Measurements from ENCODE around the gene DPP6. TPM values are rescaled to one million over a fixed set of nuclear protein-coding genes. Genes with fewer than 3 reads are reported as not detected.

Gene DPP6
- total RNA-seq, 1 donor from 2014 or later: 1.4 TPM

- TF ChIP-seq CTCF (IDR thresholded peaks at IDR 0.05; ENCODE audit: unreplicated experiment): no peak
- no peak for DNase-seq (ENCODE audit: low spot score)
- H3K27me3 Mint-ChIP-seq (ENCODE audit: unreplicated experiment): peaks cover 5% of the 10 kb centered on the region
- no peak overlapping the region for H3K4me3 Mint-ChIP-seq (ENCODE audit: unreplicated experiment)
- H3K4me1 Mint-ChIP-seq (ENCODE audit: unreplicated experiment): peaks cover 11% of the 10 kb centered on the region
- peaks cover under 1% of the 10 kb centered on the region for H3K9me3 Mint-ChIP-seq (ENCODE audit: unreplicated experiment)
- no peaks in the 10 kb centered on the region for H3K36me3 Mint-ChIP-seq (ENCODE audit: low read depth, unreplicated experiment)
- no peak overlapping the region for H3K27ac Mint-ChIP-seq (ENCODE audit: unreplicated experiment)
Measured at GRCh38 chr7:154898973-154899855, 847.0 kb downstream of the DPP6 start.

- Mint-ChIP-seq H3K27me3 (ENCODE audit: unreplicated experiment) (peaks cover 5% of the 10 kb centered on the region), H3K27ac (ENCODE audit: unreplicated experiment) (no peak overlapping the region), H3K36me3 (ENCODE audit: low read depth, unreplicated experiment) (no peaks in the 10 kb centered on the region), H3K4me3 (ENCODE audit: unreplicated experiment) (no peak overlapping the region), H3K4me1 (ENCODE audit: unreplicated experiment) (peaks cover 11% of the 10 kb centered on the region), H3K9me3 (ENCODE audit: unreplicated experiment) (peaks cover 6% of the 10 kb centered on the region)
- no peak for TF ChIP-seq CTCF (IDR thresholded peaks at IDR 0.05; ENCODE audit: unreplicated experiment)
- DNase-seq (ENCODE audit: low spot score): no peak
Measured at GRCh38 chr7:154899862-154900261, 847.7 kb downstream of the DPP6 start.

GRCh38 chr7:154902600-154903082 lies 850.4 kb downstream of the DPP6 start:
- no peak overlapping the region for H3K27ac Mint-ChIP-seq (ENCODE audit: unreplicated experiment)
- DNase-seq (ENCODE audit: low spot score): no peak
- no peaks in the 10 kb centered on the region for H3K36me3 Mint-ChIP-seq (ENCODE audit: low read depth, unreplicated experiment)
- H3K4me1 Mint-ChIP-seq (ENCODE audit: unreplicated experiment): no peaks in the 10 kb centered on the region
- no peak overlapping the region for H3K4me3 Mint-ChIP-seq (ENCODE audit: unreplicated experiment)
- no peak for TF ChIP-seq CTCF (IDR thresholded peaks at IDR 0.05; ENCODE audit: unreplicated experiment)
- peaks cover 1% of the 10 kb centered on the region for H3K27me3 Mint-ChIP-seq (ENCODE audit: unreplicated experiment)
- H3K9me3 Mint-ChIP-seq (ENCODE audit: unreplicated experiment): peaks cover 6% of the 10 kb centered on the region

GRCh38 chr7:154903083-154903731 lies 851.0 kb downstream of the DPP6 start:
- Mint-ChIP-seq H3K27ac (ENCODE audit: unreplicated experiment) (no peak overlapping the region), H3K36me3 (ENCODE audit: low read depth, unreplicated experiment) (peaks cover 2% of the 10 kb centered on the region), H3K27me3 (ENCODE audit: unreplicated experiment) (peaks cover 3% of the 10 kb centered on the region), H3K4me3 (ENCODE audit: unreplicated experiment) (no peak overlapping the region), H3K9me3 (ENCODE audit: unreplicated experiment) (peaks cover 6% of the 10 kb centered on the region), H3K4me1 (ENCODE audit: unreplicated experiment) (no peaks in the 10 kb centered on the region)
- TF ChIP-seq CTCF (IDR thresholded peaks at IDR 0.05; ENCODE audit: unreplicated experiment): no peak
- DNase-seq (ENCODE audit: low spot score): no peak

- no peak for DNase-seq (ENCODE audit: low spot score)
- no peak for TF ChIP-seq CTCF (IDR thresholded peaks at IDR 0.05; ENCODE audit: unreplicated experiment)
- H3K27ac Mint-ChIP-seq (ENCODE audit: unreplicated experiment): no peak overlapping the region
- peaks cover 11% of the 10 kb centered on the region for H3K36me3 Mint-ChIP-seq (ENCODE audit: low read depth, unreplicated experiment)
- no peaks in the 10 kb centered on the region for H3K4me1 Mint-ChIP-seq (ENCODE audit: unreplicated experiment)
- peaks cover 11% of the 10 kb centered on the region for H3K27me3 Mint-ChIP-seq (ENCODE audit: unreplicated experiment)
- no peak overlapping the region for H3K4me3 Mint-ChIP-seq (ENCODE audit: unreplicated experiment)
- H3K9me3 Mint-ChIP-seq (ENCODE audit: unreplicated experiment): peaks cover 6% of the 10 kb centered on the region
Measured at GRCh38 chr7:154905146-154905545, 852.9 kb downstream of the DPP6 start.
